ENCODE results near the gene APC2.
A peak's percentile ranks its signal among the peaks of the same experiment; 100 is the strongest.
"Not testable (repeated sequence)": the region's sequence is repeated elsewhere in the genome, so short reads cannot be mapped to it uniquely, and the experiment has no call there.

Gene APC2

GRCh38 chr19:1470305-1471009 is 20.5 kb downstream of the APC2 start:
- H3K27ac Mint-ChIP-seq: no peak overlapping the region
- ATAC-seq (peak; percentile 66), DNase-seq (ENCODE audit: low spot score in 2 of 2) (peak in 1 of 2 donors; percentile 78)
- no peaks in the 10 kb centered on the region for H3K9me3 Mint-ChIP-seq
- peak overlapping the region; percentile 68 for H3K4me3 Mint-ChIP-seq
- H3K4me1 Mint-ChIP-seq: peaks cover 19% of the 10 kb centered on the region
- no peaks in the 10 kb centered on the region for H3K36me3 Mint-ChIP-seq

DNA sequence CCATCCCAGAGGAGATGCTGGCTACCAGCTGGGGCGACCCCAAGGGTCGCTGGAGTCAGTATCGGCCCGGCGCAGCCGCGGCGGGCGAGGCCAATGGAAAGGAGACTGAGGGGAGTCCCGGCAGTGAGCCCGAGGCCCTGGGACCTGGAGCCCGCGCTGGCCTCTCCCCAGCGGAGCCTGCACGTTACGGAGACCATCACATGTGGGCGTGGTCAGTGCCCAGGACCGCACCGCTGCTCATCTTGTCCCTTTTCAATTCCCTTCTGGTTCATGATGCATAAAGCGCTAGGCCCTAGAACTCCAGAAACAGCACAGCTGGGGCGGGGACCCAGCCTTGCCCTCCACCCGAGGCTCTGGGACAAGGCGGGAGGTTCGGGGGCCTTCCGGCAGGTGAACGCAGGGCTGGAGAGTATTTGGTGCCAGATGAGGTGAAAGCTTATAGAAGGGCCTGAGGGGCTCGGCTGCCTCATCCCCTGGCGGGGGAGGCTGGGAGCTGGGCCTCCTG is 21.1 kb downstream of the APC2 start:
- H3K36me3 Mint-ChIP-seq: peaks cover 2% of the 10 kb centered on the region
- peak overlapping the region; percentile 68 for H3K4me3 Mint-ChIP-seq
- H3K4me1 Mint-ChIP-seq: peaks cover 19% of the 10 kb centered on the region
- DNase-seq (ENCODE audit: low spot score in 2 of 2) (no peak), ATAC-seq (peak; percentile 51)
- no peak overlapping the region for H3K27ac Mint-ChIP-seq
- no peaks in the 10 kb centered on the region for H3K9me3 Mint-ChIP-seq

DNA sequence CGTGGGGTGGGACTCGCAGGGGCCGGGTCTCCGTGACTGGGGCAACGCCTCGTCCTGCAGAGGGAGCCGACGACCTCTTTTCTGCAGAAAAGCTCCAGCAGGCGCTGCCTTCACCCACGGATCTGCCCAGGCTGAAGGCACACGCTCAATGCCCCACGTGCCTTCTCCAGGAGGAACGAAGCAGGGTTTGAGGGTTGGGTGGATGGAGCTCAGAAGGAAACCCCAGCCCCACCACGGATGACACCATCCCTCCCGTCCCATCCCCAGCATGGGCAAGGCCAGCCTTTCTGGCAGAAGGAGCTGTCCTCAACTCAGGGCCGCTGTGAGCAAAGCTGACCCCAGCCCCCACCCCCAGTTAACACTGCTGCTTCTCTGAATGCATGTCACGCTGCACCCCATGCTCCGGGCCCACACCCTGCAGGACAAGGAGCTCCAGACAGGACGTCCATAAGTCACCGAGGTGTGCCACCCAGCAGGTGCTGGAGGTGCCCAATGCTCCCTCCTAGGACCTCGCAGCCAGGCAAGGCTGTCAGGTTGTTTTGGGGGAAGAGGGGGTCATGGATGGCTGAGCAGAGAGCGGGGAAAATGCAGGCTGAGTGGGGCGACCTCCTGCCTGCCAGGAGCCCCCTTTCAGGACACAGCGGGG is 21.7 kb downstream of the APC2 start:
- Mint-ChIP-seq H3K27ac (no peak overlapping the region), H3K4me3 (peak overlapping the region; percentile 68), H3K4me1 (peaks cover 19% of the 10 kb centered on the region), H3K9me3 (no peaks in the 10 kb centered on the region), H3K36me3 (peaks cover 7% of the 10 kb centered on the region)
- DNase-seq (ENCODE audit: low spot score in 2 of 2): no peak
- no peak for ATAC-seq

DNA sequence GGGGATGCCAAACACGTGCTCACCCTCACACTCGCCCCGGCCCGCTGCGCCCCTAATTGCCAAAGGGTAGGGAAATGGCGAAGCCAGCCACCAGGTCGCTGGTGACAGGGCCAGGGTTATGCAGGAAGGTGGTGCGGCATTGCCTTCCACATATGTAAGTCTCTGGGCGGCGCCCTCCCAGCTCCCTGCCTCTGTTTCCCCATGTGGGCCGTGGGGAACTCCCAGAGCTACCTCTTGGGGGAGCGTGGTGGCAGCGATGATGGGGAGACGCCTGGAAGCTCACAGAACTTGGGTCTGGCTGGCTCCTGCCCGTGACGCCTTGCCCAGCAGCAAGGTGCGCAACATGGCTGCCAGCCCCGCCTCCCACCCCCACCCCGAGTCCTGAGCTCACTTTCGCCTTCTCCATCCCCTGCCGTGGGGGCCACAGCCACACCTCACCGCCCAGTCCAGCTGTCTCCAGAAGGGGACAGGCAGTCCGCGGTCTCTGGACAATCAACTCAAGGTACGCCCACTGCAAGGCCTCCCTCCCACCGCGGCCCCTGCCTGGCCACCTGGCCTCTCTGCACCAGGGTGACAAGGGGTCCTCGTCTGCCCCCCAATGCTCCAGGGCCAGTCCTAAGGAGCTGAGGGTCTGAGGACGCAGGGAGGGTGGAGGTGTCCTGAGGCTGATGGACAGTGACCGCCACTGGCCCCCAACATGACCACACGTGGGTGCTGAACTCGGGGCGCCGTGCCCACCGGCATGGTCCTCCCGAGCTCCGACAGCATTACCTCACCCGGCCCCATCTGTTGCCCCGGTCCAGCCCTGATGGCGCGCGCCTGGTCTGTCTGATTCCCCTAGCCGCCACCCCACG is 22.5 kb downstream of the APC2 start:
- peaks cover 24% of the 10 kb centered on the region for H3K4me1 Mint-ChIP-seq
- ATAC-seq (no peak), DNase-seq (ENCODE audit: low spot score in 2 of 2) (no peak)
- H3K9me3 Mint-ChIP-seq: no peaks in the 10 kb centered on the region
- H3K27ac Mint-ChIP-seq: no peak overlapping the region
- peak overlapping the region; percentile 68 for H3K4me3 Mint-ChIP-seq
- peaks cover 14% of the 10 kb centered on the region for H3K36me3 Mint-ChIP-seq

DNA sequence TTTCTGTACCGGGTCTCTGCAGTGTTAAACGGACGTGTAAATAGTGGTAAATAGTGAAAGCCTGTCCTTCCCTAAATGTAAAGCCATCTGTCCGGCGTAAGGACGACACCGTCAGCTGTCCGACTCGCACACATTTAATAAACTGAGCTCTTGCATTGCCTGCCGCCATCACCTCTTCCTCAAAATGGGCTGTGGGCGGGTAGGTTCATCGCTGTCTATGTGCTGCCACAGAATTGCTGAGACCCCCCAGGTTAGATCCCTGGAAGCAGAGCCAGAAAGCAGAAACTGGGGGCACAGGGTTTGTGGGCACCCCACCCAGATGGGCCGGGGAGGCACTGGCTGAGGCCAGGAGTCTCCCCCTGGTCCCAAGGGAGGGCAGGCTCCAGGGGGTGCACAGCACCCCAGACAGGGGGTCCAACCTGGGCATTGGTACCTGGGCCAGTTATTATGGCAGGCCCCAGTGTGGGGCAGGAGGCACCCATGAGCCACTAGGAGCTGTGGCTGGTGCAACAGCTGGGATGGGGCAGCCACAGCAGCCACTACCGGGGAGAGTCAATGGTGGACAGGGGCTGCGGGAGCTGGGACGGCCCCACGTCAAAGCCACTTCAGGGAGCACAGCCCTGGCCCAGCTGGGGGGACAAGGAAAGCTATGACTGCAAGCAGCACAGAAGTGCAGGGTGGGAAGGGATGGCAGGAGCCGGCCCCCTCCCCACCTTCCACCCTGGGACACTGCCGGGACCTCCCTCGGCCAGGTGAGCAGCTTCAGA is 23.3 kb downstream of the APC2 start:
- Mint-ChIP-seq H3K9me3 (no peaks in the 10 kb centered on the region), H3K36me3 (peaks cover 14% of the 10 kb centered on the region), H3K4me3 (no peak overlapping the region)

DNA sequence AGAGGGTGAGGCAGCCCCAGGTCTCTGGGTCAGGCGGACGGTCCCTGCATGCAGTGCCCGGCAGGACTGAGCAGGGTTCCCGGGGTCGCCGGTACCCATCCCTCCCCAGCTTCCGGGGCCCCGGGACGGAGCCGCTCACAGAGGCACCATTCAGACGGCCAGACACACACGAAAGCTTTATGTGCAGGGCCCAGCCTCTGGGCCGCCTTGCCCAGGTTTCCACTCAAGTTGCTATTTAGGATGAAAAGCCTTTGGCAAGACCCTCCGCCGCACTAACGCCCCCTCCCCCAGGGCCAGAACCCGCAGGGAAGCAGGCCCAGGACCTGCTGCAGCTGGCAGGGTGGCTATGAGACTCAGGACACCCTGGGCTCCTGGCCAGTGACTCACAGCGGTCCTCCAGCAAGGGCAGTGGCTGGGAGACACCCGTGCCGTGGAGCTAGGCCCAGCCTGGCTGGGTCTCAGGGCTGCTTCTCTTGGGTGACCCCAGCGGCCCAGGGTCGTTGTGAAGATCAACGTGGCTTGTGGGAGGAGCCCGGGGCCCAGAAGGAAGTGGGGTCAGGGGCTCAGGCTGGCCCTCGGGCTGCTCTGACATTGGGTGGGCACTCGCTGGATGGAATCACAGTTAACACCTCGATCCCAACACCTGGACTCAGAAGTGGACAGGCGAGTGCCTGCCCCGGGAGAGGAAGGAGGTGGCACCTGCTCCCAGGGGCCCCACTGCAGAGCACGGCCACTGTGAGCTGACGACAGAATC is 24.3 kb downstream of the APC2 start:
- no peak overlapping the region for H3K27ac Mint-ChIP-seq
- no peaks in the 10 kb centered on the region for H3K9me3 Mint-ChIP-seq
- H3K36me3 Mint-ChIP-seq: peaks cover 19% of the 10 kb centered on the region
- H3K4me1 Mint-ChIP-seq: peaks cover 30% of the 10 kb centered on the region
- ATAC-seq: no peak
- no peak overlapping the region for H3K4me3 Mint-ChIP-seq
- DNase-seq (ENCODE audit: low spot score in 2 of 2): no peak

More for the DNA sequence above, 23.3 kb downstream of the APC2 start:
- ATAC-seq (no peak), DNase-seq (ENCODE audit: low spot score in 2 of 2) (no peak)
- Mint-ChIP-seq H3K27ac (no peak overlapping the region), H3K4me1 (peaks cover 25% of the 10 kb centered on the region)

DNA sequence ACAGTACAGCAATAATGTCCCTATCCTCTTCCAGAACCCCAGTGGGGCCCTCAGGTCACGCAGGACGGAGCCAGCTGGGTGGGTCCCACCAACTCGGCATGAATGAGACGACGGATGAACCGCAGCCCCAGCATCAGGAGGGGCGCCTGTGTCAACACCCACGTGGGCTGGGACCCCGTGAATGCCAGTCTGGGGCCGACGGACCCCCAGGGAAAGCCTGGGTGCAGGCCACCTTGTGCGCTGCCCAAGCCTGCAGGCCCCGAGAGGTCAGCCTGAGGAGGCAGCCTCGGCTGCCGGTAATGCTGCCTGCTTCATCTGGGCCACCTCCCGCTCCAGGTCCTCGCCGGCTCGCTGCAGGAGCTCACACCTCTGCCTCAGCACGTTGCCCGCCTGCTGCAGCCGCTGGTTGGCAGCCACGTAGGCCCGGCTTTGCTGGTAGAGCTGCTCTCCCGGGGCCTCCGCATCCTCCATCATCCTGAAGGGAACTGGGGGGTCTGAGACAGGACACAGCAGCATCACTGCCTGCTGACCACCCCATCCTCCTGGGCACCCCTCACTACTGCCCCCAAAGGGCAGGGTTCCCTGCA is 24.9 kb downstream of the APC2 start:
- H3K27ac Mint-ChIP-seq: no peak overlapping the region
- peaks cover 32% of the 10 kb centered on the region for H3K4me1 Mint-ChIP-seq
- H3K36me3 Mint-ChIP-seq: peaks cover 22% of the 10 kb centered on the region
- H3K9me3 Mint-ChIP-seq: no peaks in the 10 kb centered on the region
- H3K4me3 Mint-ChIP-seq: no peak overlapping the region
- ATAC-seq (no peak), DNase-seq (ENCODE audit: low spot score in 2 of 2) (no peak)

DNA sequence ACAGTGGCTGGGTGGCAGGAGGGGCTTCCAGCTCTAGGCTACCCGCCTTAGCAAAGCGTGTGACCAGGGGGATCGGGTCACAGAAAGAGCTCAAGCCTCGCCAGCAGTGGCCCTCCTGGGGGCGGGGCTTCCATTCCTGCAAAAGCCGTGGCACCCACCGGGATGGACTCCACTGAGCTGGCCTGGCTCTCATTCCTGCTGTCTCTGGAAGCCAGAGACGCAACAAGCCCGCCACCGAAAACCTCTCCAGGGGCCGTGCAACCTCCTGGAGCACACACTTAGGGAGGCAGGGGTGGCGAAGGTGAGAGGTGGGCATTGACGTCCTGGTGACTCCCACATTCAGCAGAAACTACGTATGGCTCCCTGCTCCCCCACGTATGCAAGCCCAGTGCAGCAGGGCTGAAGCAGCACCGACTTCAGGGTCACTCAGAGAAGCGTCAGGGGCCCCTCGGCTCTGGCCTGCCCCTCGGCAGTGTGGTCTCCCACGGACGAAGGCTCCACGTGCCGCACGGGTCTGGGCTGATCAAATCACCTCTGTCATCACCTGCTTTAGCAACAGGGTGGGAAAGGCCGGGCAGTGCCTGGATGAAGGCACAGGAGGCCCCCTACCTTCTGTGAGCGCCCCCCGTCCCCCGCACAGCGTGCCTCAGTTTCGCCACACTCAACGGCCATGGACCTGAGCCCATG is 26.0 kb downstream of the APC2 start:
- Mint-ChIP-seq H3K36me3 (peaks cover 25% of the 10 kb centered on the region), H3K4me3 (no peak overlapping the region), H3K4me1 (peaks cover 28% of the 10 kb centered on the region), H3K9me3 (no peaks in the 10 kb centered on the region), H3K27ac (no peak overlapping the region)
- no peak for ATAC-seq
- DNase-seq (ENCODE audit: low spot score in 2 of 2): no peak

GRCh38 chr19:1477056-1477455 is 27.1 kb downstream of the APC2 start:
- H3K9me3 Mint-ChIP-seq; H3K27ac Mint-ChIP-seq; DNase-seq (ENCODE audit: low spot score in 2 of 2); ATAC-seq; H3K4me3 Mint-ChIP-seq: not testable (repeated sequence)
- H3K36me3 Mint-ChIP-seq: peaks cover 25% of the 10 kb centered on the region
- H3K4me1 Mint-ChIP-seq: peaks cover 16% of the 10 kb centered on the region

- peaks cover 14% of the 10 kb centered on the region for H3K4me1 Mint-ChIP-seq
- H3K27ac Mint-ChIP-seq: peak within 1 kb of the TSS; percentile 95
- ATAC-seq (peak; percentile 95), DNase-seq (ENCODE audit: low spot score in 2 of 2) (peak; percentile 77 to 96)
- no peaks in the 10 kb centered on the region for H3K9me3 Mint-ChIP-seq
- peaks cover 25% of the 10 kb centered on the region for H3K36me3 Mint-ChIP-seq
- H3K4me3 Mint-ChIP-seq: peak within 1 kb of the TSS; percentile 93
Measured at GRCh38 chr19:1478934-1479707, 29.2 kb downstream of the APC2 start, which contains the start of gene C19orf25. C19orf25 (minus strand) TSS chr19:1479215; CDS start chr19:1478903, 312 bp downstream.

DNA sequence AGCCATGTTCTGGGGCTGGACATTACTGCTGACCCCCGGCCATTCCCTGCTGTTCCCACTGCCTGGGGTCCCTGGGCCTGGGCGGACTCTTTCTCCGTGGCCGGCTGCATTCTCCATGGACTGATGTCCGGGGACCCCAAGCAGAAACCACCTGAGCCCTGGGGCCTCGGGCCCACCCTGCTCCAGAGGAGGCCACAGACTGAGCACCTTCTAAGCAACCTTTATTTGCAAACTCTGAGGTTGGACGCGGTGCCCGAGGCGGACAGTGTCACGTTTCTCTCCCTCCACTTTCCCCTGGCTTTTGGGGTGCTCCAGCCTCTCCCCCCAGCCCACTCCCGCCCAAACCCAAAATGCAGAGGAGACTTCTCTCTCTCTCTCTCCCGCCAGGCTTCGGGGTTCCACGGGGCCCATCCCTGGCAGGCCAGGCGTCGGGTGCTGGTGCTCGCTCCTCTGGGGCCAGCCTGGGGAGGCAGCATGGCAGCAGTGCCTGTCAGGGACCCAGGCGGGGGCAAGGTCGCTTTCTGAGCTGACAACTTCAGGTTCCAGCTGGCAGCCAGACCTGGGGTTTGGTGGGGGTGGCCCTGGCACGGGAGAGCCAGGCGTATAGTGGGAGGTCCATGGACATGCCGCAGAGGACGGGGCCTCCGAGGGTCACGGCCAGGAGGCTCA is 31.4 kb downstream of the APC2 start:
- Mint-ChIP-seq H3K4me3 (no peak overlapping the region), H3K9me3 (no peaks in the 10 kb centered on the region), H3K27ac (no peak overlapping the region), H3K4me1 (peaks cover 14% of the 10 kb centered on the region), H3K36me3 (peaks cover 21% of the 10 kb centered on the region)
- DNase-seq (ENCODE audit: low spot score in 2 of 2): no peak
- no peak for ATAC-seq

DNA sequence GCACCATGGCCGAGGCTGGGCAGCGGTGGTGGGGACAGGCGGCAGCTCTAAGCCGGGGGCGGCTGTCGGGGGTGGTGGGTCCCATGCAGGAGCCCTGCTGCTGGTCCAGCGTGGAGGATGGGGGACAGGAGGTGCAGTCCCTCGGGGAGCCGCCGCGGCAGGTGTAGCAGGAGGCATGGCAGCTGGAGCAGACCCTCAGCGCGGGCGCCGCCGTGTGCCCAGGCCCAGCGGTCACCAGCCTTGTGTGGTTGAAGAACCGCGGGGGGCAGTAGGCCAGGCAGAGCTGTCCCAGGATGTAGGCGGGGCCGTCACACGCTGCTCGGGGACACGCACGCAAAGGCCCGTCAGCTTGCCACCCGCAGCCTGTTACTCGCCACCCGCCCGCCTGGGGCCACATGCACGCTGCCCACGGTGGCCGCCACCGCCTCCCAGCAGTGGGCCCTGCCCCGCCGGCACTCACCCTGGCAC is 32.0 kb downstream of the APC2 start:
- no peak overlapping the region for H3K27ac Mint-ChIP-seq
- no peak for DNase-seq (ENCODE audit: low spot score in 2 of 2)
- no peak overlapping the region for H3K4me3 Mint-ChIP-seq
- peaks cover 14% of the 10 kb centered on the region for H3K4me1 Mint-ChIP-seq
- no peak for ATAC-seq
- no peaks in the 10 kb centered on the region for H3K9me3 Mint-ChIP-seq
- H3K36me3 Mint-ChIP-seq: peaks cover 15% of the 10 kb centered on the region
